Measurements from ENCODE around the gene SYTL1. TPM values are rescaled to one million over a fixed set of nuclear protein-coding genes. Genes with fewer than 3 reads are reported as not detected.

The SYTL1 gene
- total and polyA plus RNA-seq, 9 of the 15 experiments (the other 6 are each of a cell fraction or from before 2014, with no cell fraction given): 0.04 to 9.3 (median 1.7) TPM

- peak; percentile 80 for TF ChIP-seq CHD4 (IDR thresholded peaks at IDR 0.05; ENCODE audit: insufficient read depth, insufficient replicate concordance, low read depth, low read length, poor library complexity, severe bottlenecking)
- TF ChIP-seq, protein P1, sequence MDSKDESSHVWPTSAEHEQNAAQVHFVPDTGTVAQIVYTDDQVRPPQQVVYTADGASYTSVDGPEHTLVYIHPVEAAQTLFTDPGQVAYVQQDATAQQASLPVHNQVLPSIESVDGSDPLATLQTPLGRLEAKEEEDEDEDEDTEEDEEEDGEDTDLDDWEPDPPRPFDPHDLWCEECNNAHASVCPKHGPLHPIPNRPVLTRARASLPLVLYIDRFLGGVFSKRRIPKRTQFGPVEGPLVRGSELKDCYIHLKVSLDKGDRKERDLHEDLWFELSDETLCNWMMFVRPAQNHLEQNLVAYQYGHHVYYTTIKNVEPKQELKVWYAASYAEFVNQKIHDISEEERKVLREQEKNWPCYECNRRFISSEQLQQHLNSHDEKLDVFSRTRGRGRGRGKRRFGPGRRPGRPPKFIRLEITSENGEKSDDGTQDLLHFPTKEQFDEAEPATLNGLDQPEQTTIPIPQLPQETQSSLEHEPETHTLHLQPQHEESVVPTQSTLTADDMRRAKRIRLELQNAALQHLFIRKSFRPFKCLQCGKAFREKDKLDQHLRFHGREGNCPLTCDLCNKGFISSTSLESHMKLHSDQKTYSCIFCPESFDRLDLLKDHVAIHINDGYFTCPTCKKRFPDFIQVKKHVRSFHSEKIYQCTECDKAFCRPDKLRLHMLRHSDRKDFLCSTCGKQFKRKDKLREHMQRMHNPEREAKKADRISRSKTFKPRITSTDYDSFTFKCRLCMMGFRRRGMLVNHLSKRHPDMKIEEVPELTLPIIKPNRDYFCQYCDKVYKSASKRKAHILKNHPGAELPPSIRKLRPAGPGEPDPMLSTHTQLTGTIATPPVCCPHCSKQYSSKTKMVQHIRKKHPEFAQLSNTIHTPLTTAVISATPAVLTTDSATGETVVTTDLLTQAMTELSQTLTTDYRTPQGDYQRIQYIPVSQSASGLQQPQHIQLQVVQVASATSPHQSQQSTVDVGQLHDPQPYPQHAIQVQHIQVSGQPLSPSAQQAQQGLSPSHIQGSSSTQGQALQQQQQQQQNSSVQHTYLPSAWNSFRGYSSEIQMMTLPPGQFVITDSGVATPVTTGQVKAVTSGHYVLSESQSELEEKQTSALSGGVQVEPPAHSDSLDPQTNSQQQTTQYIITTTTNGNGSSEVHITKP (IDR thresholded peaks at IDR 0.05; ENCODE audit: partially characterized antibody): no peak
- TF ChIP-seq, protein P2, sequence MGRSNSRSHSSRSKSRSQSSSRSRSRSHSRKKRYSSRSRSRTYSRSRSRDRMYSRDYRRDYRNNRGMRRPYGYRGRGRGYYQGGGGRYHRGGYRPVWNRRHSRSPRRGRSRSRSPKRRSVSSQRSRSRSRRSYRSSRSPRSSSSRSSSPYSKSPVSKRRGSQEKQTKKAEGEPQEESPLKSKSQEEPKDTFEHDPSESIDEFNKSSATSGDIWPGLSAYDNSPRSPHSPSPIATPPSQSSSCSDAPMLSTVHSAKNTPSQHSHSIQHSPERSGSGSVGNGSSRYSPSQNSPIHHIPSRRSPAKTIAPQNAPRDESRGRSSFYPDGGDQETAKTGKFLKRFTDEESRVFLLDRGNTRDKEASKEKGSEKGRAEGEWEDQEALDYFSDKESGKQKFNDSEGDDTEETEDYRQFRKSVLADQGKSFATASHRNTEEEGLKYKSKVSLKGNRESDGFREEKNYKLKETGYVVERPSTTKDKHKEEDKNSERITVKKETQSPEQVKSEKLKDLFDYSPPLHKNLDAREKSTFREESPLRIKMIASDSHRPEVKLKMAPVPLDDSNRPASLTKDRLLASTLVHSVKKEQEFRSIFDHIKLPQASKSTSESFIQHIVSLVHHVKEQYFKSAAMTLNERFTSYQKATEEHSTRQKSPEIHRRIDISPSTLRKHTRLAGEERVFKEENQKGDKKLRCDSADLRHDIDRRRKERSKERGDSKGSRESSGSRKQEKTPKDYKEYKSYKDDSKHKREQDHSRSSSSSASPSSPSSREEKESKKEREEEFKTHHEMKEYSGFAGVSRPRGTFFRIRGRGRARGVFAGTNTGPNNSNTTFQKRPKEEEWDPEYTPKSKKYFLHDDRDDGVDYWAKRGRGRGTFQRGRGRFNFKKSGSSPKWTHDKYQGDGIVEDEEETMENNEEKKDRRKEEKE (IDR thresholded peaks at IDR 0.05; ENCODE audit: borderline replicate concordance in 1 of 2, control insufficient read depth in 1 of 2, low read depth in 2 of 2, low read length in 1 of 2): no peak
- no peak for TF ChIP-seq HMG20A (CRISPR knock-in tag; conservative IDR thresholded peaks at IDR 0.05)
- no peak for TF ChIP-seq IRF2 (CRISPR knock-in tag; IDR thresholded peaks at IDR 0.05)
- TF ChIP-seq TGIF2 (CRISPR knock-in tag; IDR thresholded peaks at IDR 0.05): 0 out of 2 replicates have a peak, but pooled peaks have one; percentile 44
- TF ChIP-seq KLF10 (CRISPR knock-in tag; IDR thresholded peaks at IDR 0.05): no peak
- no peak for TF ChIP-seq SREBF1 (IDR thresholded peaks at IDR 0.05; ENCODE audit: borderline replicate concordance, low read depth, low read length)
- TF ChIP-seq MECOM (CRISPR knock-in tag; IDR thresholded peaks at IDR 0.05): no peak
- TF ChIP-seq CTCF (IDR thresholded peaks at IDR 0.05 in 2 of 3, conservative IDR thresholded peaks at IDR 0.05 in 1 of 3; ENCODE audit: insufficient read depth in 2 of 3, low read depth in 1 of 3, low read length in 3 of 3): peak; percentile 60 to 73 (median 60)
- TF ChIP-seq ZKSCAN3 (CRISPR knock-in tag; IDR thresholded peaks at IDR 0.05): no peak
- TF ChIP-seq MCM5 (IDR thresholded peaks at IDR 0.05; ENCODE audit: low read depth): no peak
- TF ChIP-seq ETS1 (conservative IDR thresholded peaks at IDR 0.05; ENCODE audit: control insufficient read depth, low read depth, low read length): 0 out of 2 replicates have a peak, but pooled peaks have one; percentile 10
- no peak for TF ChIP-seq PHTF2 (CRISPR knock-in tag; IDR thresholded peaks at IDR 0.05)
Observed at GRCh38 chr1:27392778-27393635, 51.2 kb downstream of the SYTL1 start (continued).

Measured in K562 (cell line).